HEK293 (cell line): ENCODE measurements around the gene MSL3B.

ENCODE experiments used
- BCL11A ChIP-seq: fragments of 450-650 bp; formaldehyde crosslinking; IDR thresholded peaks from 2 replicates; pipeline ENCODE4 v1.5.1; 2016; ENCODE audit warnings: low read depth, missing biosample characterization, missing genetic modification characterization
- BCL11B ChIP-seq: fragments of 450-650 bp; formaldehyde crosslinking; IDR thresholded peaks from 2 replicates; pipeline ENCODE4 v1.5.1; 2016; ENCODE audit warnings: low read depth, missing biosample characterization, missing genetic modification characterization
- KLF1 ChIP-seq: fragments of 450-650 bp; formaldehyde crosslinking; IDR thresholded peaks from 2 replicates; pipeline ENCODE4 v1.5.1; 2016; ENCODE audit warnings: missing biosample characterization, missing genetic modification characterization
- KLF16 ChIP-seq: fragments of 450-650 bp; formaldehyde crosslinking; IDR thresholded peaks from 2 replicates; pipeline ENCODE4 v1.5.1; 2017; ENCODE audit warnings: missing biosample characterization, missing genetic modification characterization
- KLF8 ChIP-seq: fragments of 450-650 bp; formaldehyde crosslinking; IDR thresholded peaks from 2 replicates; pipeline ENCODE4 v1.5.1; 2016; ENCODE audit warnings: missing biosample characterization, missing genetic modification characterization
- SETDB1 ChIP-seq: IDR thresholded peaks from one replicate; pipeline ENCODE4 v1.6.1; 2017; ENCODE audit warnings: mild to moderate bottlenecking, low read length, moderate library complexity, mixed read lengths; ENCODE audit not compliant: insufficient read length
- SP2 ChIP-seq: fragments of 450-650 bp; formaldehyde crosslinking; IDR thresholded peaks from 2 replicates; pipeline ENCODE4 v1.5.1; 2016; ENCODE audit warnings: missing biosample characterization, missing genetic modification characterization
- ZFHX2 ChIP-seq: fragments of 450-650 bp; formaldehyde crosslinking; conservative IDR thresholded peaks from 2 replicates; pipeline ENCODE4 v1.5.1; 2016; ENCODE audit warnings: missing biosample characterization, missing genetic modification characterization
- ZNF214 ChIP-seq: fragments of 450-650 bp; formaldehyde crosslinking; IDR thresholded peaks from 2 replicates; pipeline ENCODE4 v1.5.1; 2017; ENCODE audit warnings: missing biosample characterization, mild to moderate bottlenecking, missing genetic modification characterization, borderline replicate concordance
- ZNF335 ChIP-seq: fragments of 450-650 bp; formaldehyde crosslinking; conservative IDR thresholded peaks from 2 replicates; pipeline ENCODE4 v1.5.1; 2016; ENCODE audit warnings: missing biosample characterization, missing genetic modification characterization
- ZNF341 ChIP-seq: fragments of 450-650 bp; formaldehyde crosslinking; IDR thresholded peaks from 2 replicates; pipeline ENCODE4; 2016; ENCODE audit warnings: low read depth, missing biosample characterization, missing genetic modification characterization
- ZNF350 ChIP-seq: fragments of 450-650 bp; formaldehyde crosslinking; IDR thresholded peaks from 2 replicates; pipeline ENCODE4 v1.5.0; 2017; ENCODE audit warnings: missing biosample characterization, mild to moderate bottlenecking, missing genetic modification characterization
- ZNF391 ChIP-seq: fragments of 450-650 bp; formaldehyde crosslinking; IDR thresholded peaks from 2 replicates; pipeline ENCODE4 v1.5.1; 2016; ENCODE audit warnings: low read depth, missing biosample characterization, missing genetic modification characterization, borderline replicate concordance
- ZNF394 ChIP-seq: fragments of 450-650 bp; formaldehyde crosslinking; IDR thresholded peaks from 2 replicates; pipeline ENCODE4 v1.5.1; 2016; ENCODE audit warnings: missing biosample characterization, missing genetic modification characterization, mild to moderate bottlenecking, moderate library complexity, borderline replicate concordance
- ZNF501 ChIP-seq: fragments of 450-650 bp; formaldehyde crosslinking; IDR thresholded peaks from 2 replicates; pipeline ENCODE4 v1.5.1; 2016; ENCODE audit warnings: missing biosample characterization, missing genetic modification characterization
- ZNF621 ChIP-seq: fragments of 450-650 bp; formaldehyde crosslinking; IDR thresholded peaks from 2 replicates; pipeline ENCODE4 v1.5.1; 2017; ENCODE audit warnings: missing biosample characterization, missing genetic modification characterization
- ZNF654 ChIP-seq: fragments of 450-650 bp; formaldehyde crosslinking; IDR thresholded peaks from 2 replicates; pipeline ENCODE4 v1.5.1; 2016; ENCODE audit warnings: low read depth, missing biosample characterization, missing genetic modification characterization
- ZNF658 ChIP-seq: fragments of 450-650 bp; formaldehyde crosslinking; IDR thresholded peaks from 2 replicates; pipeline ENCODE4; 2016; ENCODE audit warnings: missing biosample characterization, missing genetic modification characterization
- ZNF660 ChIP-seq: fragments of 450-650 bp; IDR thresholded peaks from 2 replicates; pipeline ENCODE4 v1.5.1; 2018; ENCODE audit warnings: missing biosample characterization, mild to moderate bottlenecking, missing genetic modification characterization
- ZXDB ChIP-seq: fragments of 450-650 bp; formaldehyde crosslinking; IDR thresholded peaks from 2 replicates; pipeline ENCODE4 v1.5.1; 2016; ENCODE audit warnings: missing biosample characterization, missing genetic modification characterization
- TF ChIP-seq, protein P1 (sequence below): fragments of 450-650 bp; formaldehyde crosslinking; IDR thresholded peaks from 2 replicates; pipeline ENCODE4 v1.5.1; 2016; ENCODE audit warnings: missing biosample characterization, missing genetic modification characterization
- TF ChIP-seq, protein P2 (sequence below): fragments of 450-650 bp; formaldehyde crosslinking; conservative IDR thresholded peaks from 2 replicates; pipeline ENCODE4 v1.5.1; 2016; ENCODE audit warnings: low read depth, missing biosample characterization, missing genetic modification characterization
- TF ChIP-seq, protein P3 (sequence below): fragments of 450-650 bp; formaldehyde crosslinking; IDR thresholded peaks from 2 replicates; pipeline ENCODE4 v1.5.1; 2016; ENCODE audit warnings: missing biosample characterization, missing genetic modification characterization

Gene MSL3B

DNA sequence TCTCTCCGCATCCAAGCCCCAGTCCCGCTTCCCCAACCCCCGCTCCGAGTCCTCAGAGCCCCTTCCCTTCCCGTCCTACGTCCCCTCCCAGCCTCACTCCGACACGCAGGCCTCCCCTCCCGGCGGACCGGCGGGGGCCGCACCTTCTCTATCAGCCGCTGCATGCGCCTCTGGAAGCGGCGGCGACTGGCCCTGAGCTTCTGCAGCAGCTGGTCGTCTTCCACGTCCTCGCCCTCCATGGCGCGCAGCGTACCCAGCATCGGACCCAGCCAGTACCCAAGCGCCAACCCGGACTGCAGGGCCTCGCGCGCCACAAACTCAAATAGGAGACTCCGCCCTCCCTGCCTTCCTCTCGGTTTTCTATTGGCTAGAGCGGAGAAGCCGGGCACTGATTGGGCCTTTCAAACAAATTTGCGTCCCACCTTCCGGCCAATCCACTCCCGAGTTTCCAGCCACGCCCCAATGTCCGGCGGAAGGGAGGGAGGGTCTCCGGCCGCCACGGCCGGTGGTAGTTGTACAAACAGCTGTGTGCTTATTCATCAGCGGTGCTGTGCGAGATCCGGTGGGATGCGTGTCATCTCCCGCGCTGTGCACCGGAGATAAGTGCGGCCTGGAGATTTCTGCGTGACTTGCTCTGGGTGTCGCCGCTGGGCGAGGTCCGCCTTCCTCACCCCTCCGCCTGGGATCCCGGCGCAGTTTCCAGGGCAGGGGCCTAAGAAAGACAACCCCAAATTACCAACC is 13.8 kb downstream of the MSL3B start, which contains the start of gene HJURP (continued):
- TF ChIP-seq, protein P1, sequence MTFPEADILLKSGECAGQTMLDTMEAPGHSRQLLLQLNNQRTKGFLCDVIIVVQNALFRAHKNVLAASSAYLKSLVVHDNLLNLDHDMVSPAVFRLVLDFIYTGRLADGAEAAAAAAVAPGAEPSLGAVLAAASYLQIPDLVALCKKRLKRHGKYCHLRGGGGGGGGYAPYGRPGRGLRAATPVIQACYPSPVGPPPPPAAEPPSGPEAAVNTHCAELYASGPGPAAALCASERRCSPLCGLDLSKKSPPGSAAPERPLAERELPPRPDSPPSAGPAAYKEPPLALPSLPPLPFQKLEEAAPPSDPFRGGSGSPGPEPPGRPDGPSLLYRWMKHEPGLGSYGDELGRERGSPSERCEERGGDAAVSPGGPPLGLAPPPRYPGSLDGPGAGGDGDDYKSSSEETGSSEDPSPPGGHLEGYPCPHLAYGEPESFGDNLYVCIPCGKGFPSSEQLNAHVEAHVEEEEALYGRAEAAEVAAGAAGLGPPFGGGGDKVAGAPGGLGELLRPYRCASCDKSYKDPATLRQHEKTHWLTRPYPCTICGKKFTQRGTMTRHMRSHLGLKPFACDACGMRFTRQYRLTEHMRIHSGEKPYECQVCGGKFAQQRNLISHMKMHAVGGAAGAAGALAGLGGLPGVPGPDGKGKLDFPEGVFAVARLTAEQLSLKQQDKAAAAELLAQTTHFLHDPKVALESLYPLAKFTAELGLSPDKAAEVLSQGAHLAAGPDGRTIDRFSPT (tag by site-specific recombination), result peak; percentile 74; the same call in 1 of the 2 replicates
- TF ChIP-seq, protein P2, sequence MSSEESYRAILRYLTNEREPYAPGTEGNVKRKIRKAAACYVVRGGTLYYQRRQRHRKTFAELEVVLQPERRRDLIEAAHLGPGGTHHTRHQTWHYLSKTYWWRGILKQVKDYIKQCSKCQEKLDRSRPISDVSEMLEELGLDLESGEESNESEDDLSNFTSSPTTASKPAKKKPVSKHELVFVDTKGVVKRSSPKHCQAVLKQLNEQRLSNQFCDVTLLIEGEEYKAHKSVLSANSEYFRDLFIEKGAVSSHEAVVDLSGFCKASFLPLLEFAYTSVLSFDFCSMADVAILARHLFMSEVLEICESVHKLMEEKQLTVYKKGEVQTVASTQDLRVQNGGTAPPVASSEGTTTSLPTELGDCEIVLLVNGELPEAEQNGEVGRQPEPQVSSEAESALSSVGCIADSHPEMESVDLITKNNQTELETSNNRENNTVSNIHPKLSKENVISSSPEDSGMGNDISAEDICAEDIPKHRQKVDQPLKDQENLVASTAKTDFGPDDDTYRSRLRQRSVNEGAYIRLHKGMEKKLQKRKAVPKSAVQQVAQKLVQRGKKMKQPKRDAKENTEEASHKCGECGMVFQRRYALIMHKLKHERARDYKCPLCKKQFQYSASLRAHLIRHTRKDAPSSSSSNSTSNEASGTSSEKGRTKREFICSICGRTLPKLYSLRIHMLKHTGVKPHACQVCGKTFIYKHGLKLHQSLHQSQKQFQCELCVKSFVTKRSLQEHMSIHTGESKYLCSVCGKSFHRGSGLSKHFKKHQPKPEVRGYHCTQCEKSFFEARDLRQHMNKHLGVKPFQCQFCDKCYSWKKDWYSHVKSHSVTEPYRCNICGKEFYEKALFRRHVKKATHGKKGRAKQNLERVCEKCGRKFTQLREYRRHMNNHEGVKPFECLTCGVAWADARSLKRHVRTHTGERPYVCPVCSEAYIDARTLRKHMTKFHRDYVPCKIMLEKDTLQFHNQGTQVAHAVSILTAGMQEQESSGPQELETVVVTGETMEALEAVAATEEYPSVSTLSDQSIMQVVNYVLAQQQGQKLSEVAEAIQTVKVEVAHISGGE, result peak; percentile 77
- TF ChIP-seq KLF1 (peak; percentile 66), ZNF501 (tag by site-specific recombination) (peak; percentile 67), ZFHX2 (tag by site-specific recombination) (0 out of 2 replicates have a peak, but pooled peaks have one; percentile 23), KLF16 (tag by site-specific recombination) (no peak), BCL11B (tag by site-specific recombination) (peak; percentile 89), ZNF391 (peak; percentile 47; the same call in 1 of the 2 replicates), KLF8 (tag by site-specific recombination) (0 out of 2 replicates have a peak, but pooled peaks have one; percentile 62), ZNF335 (tag by site-specific recombination) (peak; percentile 66; the same call in 1 of the 2 replicates), ZNF660 (tag by site-specific recombination) (no peak), ZNF350 (tag by site-specific recombination) (no peak), ZXDB (tag by site-specific recombination) (peak; percentile 59), ZNF394 (peak; percentile 35; the same call in 1 of the 2 replicates), ZNF621 (tag by site-specific recombination) (no peak), BCL11A (tag by site-specific recombination) (peak; percentile 89), SP2 (tag by site-specific recombination) (peak; percentile 87), ZNF658 (tag by site-specific recombination) (no peak), ZNF654 (no peak), ZNF341 (tag by site-specific recombination) (peak; percentile 62), ZNF214 (tag by site-specific recombination) (no peak), SETDB1 (peak; percentile 77)
- TF ChIP-seq, protein P3, sequence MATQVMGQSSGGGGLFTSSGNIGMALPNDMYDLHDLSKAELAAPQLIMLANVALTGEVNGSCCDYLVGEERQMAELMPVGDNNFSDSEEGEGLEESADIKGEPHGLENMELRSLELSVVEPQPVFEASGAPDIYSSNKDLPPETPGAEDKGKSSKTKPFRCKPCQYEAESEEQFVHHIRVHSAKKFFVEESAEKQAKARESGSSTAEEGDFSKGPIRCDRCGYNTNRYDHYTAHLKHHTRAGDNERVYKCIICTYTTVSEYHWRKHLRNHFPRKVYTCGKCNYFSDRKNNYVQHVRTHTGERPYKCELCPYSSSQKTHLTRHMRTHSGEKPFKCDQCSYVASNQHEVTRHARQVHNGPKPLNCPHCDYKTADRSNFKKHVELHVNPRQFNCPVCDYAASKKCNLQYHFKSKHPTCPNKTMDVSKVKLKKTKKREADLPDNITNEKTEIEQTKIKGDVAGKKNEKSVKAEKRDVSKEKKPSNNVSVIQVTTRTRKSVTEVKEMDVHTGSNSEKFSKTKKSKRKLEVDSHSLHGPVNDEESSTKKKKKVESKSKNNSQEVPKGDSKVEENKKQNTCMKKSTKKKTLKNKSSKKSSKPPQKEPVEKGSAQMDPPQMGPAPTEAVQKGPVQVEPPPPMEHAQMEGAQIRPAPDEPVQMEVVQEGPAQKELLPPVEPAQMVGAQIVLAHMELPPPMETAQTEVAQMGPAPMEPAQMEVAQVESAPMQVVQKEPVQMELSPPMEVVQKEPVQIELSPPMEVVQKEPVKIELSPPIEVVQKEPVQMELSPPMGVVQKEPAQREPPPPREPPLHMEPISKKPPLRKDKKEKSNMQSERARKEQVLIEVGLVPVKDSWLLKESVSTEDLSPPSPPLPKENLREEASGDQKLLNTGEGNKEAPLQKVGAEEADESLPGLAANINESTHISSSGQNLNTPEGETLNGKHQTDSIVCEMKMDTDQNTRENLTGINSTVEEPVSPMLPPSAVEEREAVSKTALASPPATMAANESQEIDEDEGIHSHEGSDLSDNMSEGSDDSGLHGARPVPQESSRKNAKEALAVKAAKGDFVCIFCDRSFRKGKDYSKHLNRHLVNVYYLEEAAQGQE (tag by site-specific recombination), result 0 out of 2 replicates have a peak, but pooled peaks have one; percentile 6
